G401 (cell line): ENCODE data around the gene PYGO1. TPM values are rescaled to one million over a fixed set of nuclear protein-coding genes. Genes with fewer than 3 reads are reported as not detected.

Source experiments
- DNase-seq: peaks from one replicate; pipeline ENCODE4 v3.0.0-alpha.2; 2015; ENCODE audit warnings: low spot score
- in situ Hi-C: cut with HindIII; loops from 2 replicates; pipeline ENCODE4 v1.10.0; 2016; ENCODE audit warnings: low sequenced_read_pairs, mixed read lengths
- total RNA-seq: library from RNA; depleted of rRNA; stranded (reverse); fragments of >200 nt; shearing (Covaris generic); gene quantifications from 2 replicates; pipeline ENCODE4 v1.2.3, GENCODE V29; 2014

The PYGO1 gene
- total RNA-seq, 1 experiment from 2014 or later = 24.7 TPM

- in situ Hi-C loops = no loop called here
- DNase-seq = no peak
Observed at GRCh38 chr15:55576943-55577342, 11.2 kb downstream of the PYGO1 start.

- in situ Hi-C loops = no loop called here
- no peak for DNase-seq
Observed at GRCh38 chr15:55574096-55574495, 14.0 kb downstream of the PYGO1 start.

GRCh38 chr15:55573224-55573623 is 14.9 kb downstream of the PYGO1 start:
- in situ Hi-C loops = no loop called here
- no peak for DNase-seq

- in situ Hi-C loops = no loop called here
- DNase-seq = no peak
Observed at GRCh38 chr15:55564347-55565145, 23.6 kb downstream of the PYGO1 start.

- DNase-seq = no peak
- in situ Hi-C loops = no loop called here
Observed at GRCh38 chr15:55562601-55563000, 25.5 kb downstream of the PYGO1 start.

GRCh38 chr15:55555089-55555488 is 33.1 kb downstream of the PYGO1 start:
- in situ Hi-C loops = no loop called here
- DNase-seq = no peak

- in situ Hi-C loops = no loop called here
- DNase-seq = no peak
Observed at GRCh38 chr15:55552926-55553325, 35.2 kb downstream of the PYGO1 start.

GRCh38 chr15:55552451-55552850 is 35.7 kb downstream of the PYGO1 start:
- in situ Hi-C loops = no loop called here
- no peak for DNase-seq

- in situ Hi-C loops = no loop called here
- DNase-seq = no peak
Observed at GRCh38 chr15:55549305-55549704, 38.8 kb downstream of the PYGO1 start.

GRCh38 chr15:55546718-55547117 is 41.4 kb downstream of the PYGO1 start:
- in situ Hi-C loops = no loop called here

GRCh38 chr15:55535436-55535835 is 52.7 kb downstream of the PYGO1 start:
- in situ Hi-C loops = no loop called here
- no peak for DNase-seq

More at GRCh38 chr15:55546718-55547117, 41.4 kb downstream of the PYGO1 start:
- DNase-seq = no peak

- no peak for DNase-seq
Observed at GRCh38 chr15:55532944-55533343, 55.2 kb downstream of the PYGO1 start.

GRCh38 chr15:55530861-55531313 is 57.3 kb downstream of the PYGO1 start:
- no peak for DNase-seq
- in situ Hi-C loops = no loop called here

More at GRCh38 chr15:55532944-55533343, 55.2 kb downstream of the PYGO1 start:
- in situ Hi-C loops = no loop called here

- no peak for DNase-seq
- in situ Hi-C loops = no loop called here
Observed at GRCh38 chr15:55528812-55529211, 59.3 kb downstream of the PYGO1 start.

- in situ Hi-C loops = no loop called here
- DNase-seq = no peak
Observed at GRCh38 chr15:55527150-55527549, 61.0 kb downstream of the PYGO1 start.

- DNase-seq = peak; percentile 18
- in situ Hi-C loops = no loop called here
Observed at GRCh38 chr15:55526559-55527036, 61.5 kb downstream of the PYGO1 start.

GRCh38 chr15:55522742-55523450 is 65.2 kb downstream of the PYGO1 start:
- in situ Hi-C loops = no loop called here
- no peak for DNase-seq

GRCh38 chr15:55518641-55519040 is 69.5 kb downstream of the PYGO1 start:
- in situ Hi-C loops = no loop called here
- DNase-seq = no peak

GRCh38 chr15:55518009-55518408 is 70.1 kb downstream of the PYGO1 start:
- in situ Hi-C loops = no loop called here
- no peak for DNase-seq

- DNase-seq = no peak
- in situ Hi-C loops = no loop called here
Observed at GRCh38 chr15:55515991-55516776, 72.0 kb downstream of the PYGO1 start.
